ENCODE results near the gene SLC38A1. TPM values are rescaled to one million over a fixed set of nuclear protein-coding genes. Genes with fewer than 3 reads are reported as not detected.

Gene SLC38A1
- total RNA-seq, 2 experiments from 2014 or later: 194 to 207 TPM

GRCh38 chr12:46271863-46272262 is 3.0 kb upstream of the SLC38A1 start:
- H3K4me1 Mint-ChIP-seq: peaks cover 11% of the 10 kb centered on the region
- no peak overlapping the region for H3K27ac Mint-ChIP-seq
- H3K36me3 Mint-ChIP-seq: peaks cover 37% of the 10 kb centered on the region
- ATAC-seq (ENCODE audit: low read depth) (no peak), DNase-seq (no peak)
- H3K9me3 Mint-ChIP-seq: no peaks in the 10 kb centered on the region
- H3K27me3 Mint-ChIP-seq: no peaks in the 10 kb centered on the region
- H3K4me3 Mint-ChIP-seq: no peak overlapping the region
- POLR2A ChIA-PET: interaction anchor here (4.1 kb wide), 1 partner anchor 281 kb away, joined by 31 read pairs; the partner anchor contains the start of gene SCAF11

- POLR2A ChIA-PET: interaction anchor here (0.6 to 4.1 kb wide), 43 partner anchors 8 to 1953 kb away, joined by 3 to 198 read pairs (median 4); partner anchors contain the start of genes ARID2, RPAP3, SCAF11 and SLC38A2
- H3K36me3 Mint-ChIP-seq: peaks cover 21% of the 10 kb centered on the region
- H3K4me1 Mint-ChIP-seq: peaks cover 11% of the 10 kb centered on the region
- H3K27ac Mint-ChIP-seq: no peak overlapping the region
- no peaks in the 10 kb centered on the region for H3K9me3 Mint-ChIP-seq
- no peak overlapping the region for H3K4me3 Mint-ChIP-seq
- ATAC-seq (ENCODE audit: low read depth): peak; percentile 23
- no peaks in the 10 kb centered on the region for H3K27me3 Mint-ChIP-seq
- DNase-seq: peak; percentile 76
These were observed 792 bp upstream of the SLC38A1 start for GRCh38 chr12:46269429-46270241.

DNA sequence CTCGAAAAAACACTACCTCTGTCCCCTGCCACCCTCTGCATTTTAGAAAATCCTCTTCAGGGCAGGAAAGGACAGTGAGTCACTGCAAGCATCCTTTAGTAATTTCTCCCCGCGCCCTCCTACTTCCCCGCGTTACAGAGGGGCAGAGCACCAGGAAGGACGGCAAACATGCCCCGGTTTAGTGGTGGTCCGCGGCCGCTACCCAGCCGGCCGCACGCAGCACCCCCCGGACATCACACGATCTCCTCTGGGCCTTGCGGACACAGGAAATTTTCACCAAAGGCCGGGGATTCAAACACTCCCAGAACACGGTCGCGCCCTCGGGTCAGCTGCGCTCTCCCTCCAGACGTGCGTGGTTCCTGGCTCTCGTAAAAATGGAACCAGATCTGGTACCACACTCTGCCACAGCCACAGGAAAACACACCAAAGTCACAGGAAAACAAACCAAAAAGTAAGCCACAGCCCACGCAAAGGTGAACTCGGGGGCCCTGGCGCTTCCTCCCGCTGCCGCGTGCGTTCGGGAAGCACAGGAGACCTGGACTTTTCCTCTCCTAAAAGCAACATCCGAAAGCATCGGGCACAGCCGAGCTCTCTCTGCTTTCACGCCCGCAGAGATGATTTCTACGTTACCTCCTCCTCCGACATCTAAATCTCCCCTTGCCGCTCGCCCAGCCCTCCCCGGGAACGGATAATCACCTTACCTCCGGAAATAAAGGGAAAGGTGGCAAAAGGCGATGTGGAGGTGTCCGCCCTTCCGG is 839 bp downstream of the SLC38A1 start:
- Mint-ChIP-seq H3K4me3 (no peak overlapping the region), H3K27ac (no peak overlapping the region), H3K4me1 (peaks cover 22% of the 10 kb centered on the region), H3K27me3 (no peaks in the 10 kb centered on the region), H3K36me3 (peaks cover 15% of the 10 kb centered on the region), H3K9me3 (no peaks in the 10 kb centered on the region)
- DNase-seq (peak; percentile 60), ATAC-seq (ENCODE audit: low read depth) (peak; percentile 2)
- POLR2A ChIA-PET: interaction anchor here (0.6 to 4.1 kb wide), 21 partner anchors 12 to 1438 kb away, joined by 3 to 198 read pairs (median 8); partner anchors contain the start of genes RPAP3, SCAF11 and SLC38A2

DNA sequence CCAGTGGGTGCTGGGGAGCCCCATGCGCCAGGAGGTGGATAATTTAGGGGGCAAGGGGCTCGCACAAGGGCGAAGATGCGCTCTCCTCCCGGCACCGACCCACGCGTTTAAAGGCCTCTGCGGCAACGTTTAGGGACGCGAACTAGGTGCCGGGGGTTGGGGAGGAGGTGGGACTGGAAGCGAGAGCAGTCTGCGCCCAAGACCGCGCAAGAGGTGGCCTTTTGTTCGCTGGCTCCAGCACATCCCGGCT is 1.3 kb downstream of the SLC38A1 start:
- peaks cover 25% of the 10 kb centered on the region for H3K4me1 Mint-ChIP-seq
- H3K36me3 Mint-ChIP-seq: peaks cover 15% of the 10 kb centered on the region
- POLR2A ChIA-PET: interaction anchor here (1.0 to 3.9 kb wide), 3 partner anchors 22 to 104 kb away, joined by 3 to 198 read pairs (median 63); partner anchors contain the start of gene SLC38A2
- H3K4me3 Mint-ChIP-seq: no peak overlapping the region
- no peaks in the 10 kb centered on the region for H3K27me3 Mint-ChIP-seq
- H3K27ac Mint-ChIP-seq: no peak overlapping the region
- H3K9me3 Mint-ChIP-seq: no peaks in the 10 kb centered on the region
- ATAC-seq (ENCODE audit: low read depth) (peak; percentile 2), DNase-seq (peak; percentile 65)

- Mint-ChIP-seq H3K4me1 (peaks cover 25% of the 10 kb centered on the region), H3K9me3 (no peaks in the 10 kb centered on the region), H3K36me3 (peaks cover 13% of the 10 kb centered on the region), H3K27me3 (no peaks in the 10 kb centered on the region), H3K4me3 (no peak overlapping the region), H3K27ac (no peak overlapping the region)
- DNase-seq (peak; percentile 58), ATAC-seq (ENCODE audit: low read depth) (peak; percentile 13)
- POLR2A ChIA-PET: interaction anchor here (0.7 to 5.2 kb wide), 11 partner anchors 11 to 276 kb away, joined by 3 to 78 read pairs (median 4); partner anchors contain the start of gene SCAF11
These were observed 1.8 kb downstream of the SLC38A1 start for GRCh38 chr12:46266869-46267574.

- no peak for ATAC-seq (ENCODE audit: low read depth)
- POLR2A ChIA-PET: interaction anchor here (0.6 to 5.2 kb wide), 13 partner anchors 10 to 1132 kb away, joined by 3 to 78 read pairs (median 4); partner anchors contain the start of gene SCAF11
- Mint-ChIP-seq H3K4me1 (peaks cover 23% of the 10 kb centered on the region), H3K9me3 (no peaks in the 10 kb centered on the region), H3K27ac (no peak overlapping the region), H3K36me3 (peaks cover 11% of the 10 kb centered on the region), H3K4me3 (no peak overlapping the region), H3K27me3 (no peaks in the 10 kb centered on the region)
- DNase-seq: no peak
These were observed 2.5 kb downstream of the SLC38A1 start for GRCh38 chr12:46266382-46266791.

DNA sequence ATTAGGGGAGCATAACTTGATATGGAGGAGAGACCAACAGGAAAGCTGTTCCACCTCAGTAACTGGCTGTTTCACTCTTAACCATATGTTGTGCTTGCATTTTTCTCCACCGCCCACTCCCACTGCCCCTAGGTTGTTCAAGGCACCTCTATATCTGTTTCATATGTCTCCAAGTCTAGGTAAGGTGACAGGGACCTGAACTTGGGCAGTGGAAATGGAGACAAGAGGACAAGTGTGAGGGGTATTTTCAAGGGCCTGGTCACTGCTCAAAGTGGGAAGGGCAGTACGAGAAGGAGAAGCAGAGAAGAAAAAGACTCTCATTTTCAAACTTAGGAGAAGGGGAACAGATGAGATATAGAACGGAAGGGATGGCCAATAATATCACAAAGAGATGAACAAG is 3.1 kb downstream of the SLC38A1 start:
- no peak overlapping the region for H3K27ac Mint-ChIP-seq
- no peak for DNase-seq
- peaks cover 20% of the 10 kb centered on the region for H3K4me1 Mint-ChIP-seq
- no peaks in the 10 kb centered on the region for H3K27me3 Mint-ChIP-seq
- H3K4me3 Mint-ChIP-seq: no peak overlapping the region
- POLR2A ChIA-PET: interaction anchor here (1.3 to 5.2 kb wide), 5 partner anchors 48 to 275 kb away, joined by 3 to 78 read pairs (median 6); partner anchors contain the start of gene SCAF11
- H3K36me3 Mint-ChIP-seq: peaks cover 11% of the 10 kb centered on the region
- no peaks in the 10 kb centered on the region for H3K9me3 Mint-ChIP-seq
- ATAC-seq (ENCODE audit: low read depth): no peak

GRCh38 chr12:46265102-46265501 is 3.7 kb downstream of the SLC38A1 start:
- Mint-ChIP-seq H3K27ac (no peak overlapping the region), H3K4me1 (peaks cover 17% of the 10 kb centered on the region), H3K36me3 (peaks cover 11% of the 10 kb centered on the region), H3K9me3 (no peaks in the 10 kb centered on the region), H3K4me3 (no peak overlapping the region), H3K27me3 (no peaks in the 10 kb centered on the region)
- POLR2A ChIA-PET: interaction anchor here (5.2 kb wide), 1 partner anchor 48 kb away, joined by 78 read pairs; no protein-coding TSS in a partner anchor
- ATAC-seq (ENCODE audit: low read depth) (no peak), DNase-seq (no peak)

- H3K36me3 Mint-ChIP-seq: peaks cover 11% of the 10 kb centered on the region
- POLR2A ChIA-PET: interaction anchor here (1.1 to 5.2 kb wide), 3 partner anchors 9 to 57 kb away, joined by 4 to 78 read pairs (median 4); no protein-coding TSS in a partner anchor
- no peak for ATAC-seq (ENCODE audit: low read depth)
- H3K4me1 Mint-ChIP-seq: peaks cover 17% of the 10 kb centered on the region
- peak overlapping the region; percentile 43 for H3K4me3 Mint-ChIP-seq
- H3K27ac Mint-ChIP-seq: peak overlapping the region; percentile 27
- DNase-seq: no peak
- H3K9me3 Mint-ChIP-seq: no peaks in the 10 kb centered on the region
- no peaks in the 10 kb centered on the region for H3K27me3 Mint-ChIP-seq
These were observed 4.8 kb downstream of the SLC38A1 start for GRCh38 chr12:46264057-46264456.

DNA sequence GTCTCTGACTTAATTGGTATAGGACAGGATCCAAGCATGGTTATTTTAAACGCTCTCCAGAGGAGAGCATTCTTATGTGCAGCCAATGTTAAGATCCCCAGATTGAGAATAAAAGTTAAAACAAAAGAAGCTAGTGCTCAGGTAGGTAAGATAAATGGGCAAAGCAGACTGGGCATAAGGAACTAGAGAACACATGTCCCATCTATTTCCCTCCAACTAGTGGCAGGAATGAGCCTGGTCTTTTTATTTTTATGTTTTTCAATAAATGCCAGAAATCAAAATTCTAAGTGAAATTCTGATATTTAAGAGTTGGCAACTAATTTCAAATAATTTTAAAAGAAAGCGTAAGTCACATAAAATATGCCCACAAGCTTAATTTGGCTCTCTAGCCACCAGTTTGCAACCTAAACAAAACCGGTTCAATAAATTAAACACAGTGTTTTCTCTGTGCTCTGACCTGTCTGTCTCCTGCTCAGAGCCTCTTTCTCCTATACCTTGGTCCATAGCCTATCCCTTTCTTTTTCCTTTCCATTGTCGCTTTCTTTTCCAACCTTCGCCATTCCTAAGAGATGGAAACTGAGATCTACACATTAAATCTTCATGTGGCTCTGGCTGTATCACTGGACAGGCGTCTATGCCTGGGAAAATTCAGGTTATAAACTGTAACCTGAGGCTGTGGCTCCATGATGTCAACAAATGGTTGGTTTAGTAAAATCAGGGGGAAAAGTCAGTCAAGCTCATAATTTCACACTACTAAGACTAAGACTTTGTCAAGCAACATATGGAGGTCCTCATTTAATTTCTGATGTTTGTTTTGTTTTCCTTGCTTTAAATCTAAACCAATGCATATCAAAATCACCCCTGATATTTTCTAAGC is 5.5 kb downstream of the SLC38A1 start:
- POLR2A ChIA-PET: interaction anchor here (1.0 to 5.2 kb wide), 4 partner anchors 8 to 56 kb away, joined by 3 to 78 read pairs (median 4); no protein-coding TSS in a partner anchor
- H3K27ac Mint-ChIP-seq: peak overlapping the region; percentile 27
- no peak for DNase-seq

GRCh38 chr12:46261646-46262045 is 7.2 kb downstream of the SLC38A1 start:
- H3K4me3 Mint-ChIP-seq: no peak overlapping the region
- ATAC-seq (ENCODE audit: low read depth) (no peak), DNase-seq (no peak)
- no peaks in the 10 kb centered on the region for H3K9me3 Mint-ChIP-seq
- peaks cover 27% of the 10 kb centered on the region for H3K4me1 Mint-ChIP-seq
- no peak overlapping the region for H3K27ac Mint-ChIP-seq
- peaks cover 21% of the 10 kb centered on the region for H3K36me3 Mint-ChIP-seq
- POLR2A ChIA-PET: interaction anchor here (1.5 kb wide), 1 partner anchor 8 kb away, joined by 3 read pairs; no protein-coding TSS in a partner anchor
- H3K27me3 Mint-ChIP-seq: no peaks in the 10 kb centered on the region

More for the DNA sequence above, 5.5 kb downstream of the SLC38A1 start:
- H3K4me1 Mint-ChIP-seq: peaks cover 17% of the 10 kb centered on the region
- ATAC-seq (ENCODE audit: low read depth): no peak
- peak overlapping the region; percentile 43 for H3K4me3 Mint-ChIP-seq
- H3K27me3 Mint-ChIP-seq: no peaks in the 10 kb centered on the region
- peaks cover 11% of the 10 kb centered on the region for H3K36me3 Mint-ChIP-seq
- no peaks in the 10 kb centered on the region for H3K9me3 Mint-ChIP-seq
